Activated CD4-positive, alpha-beta T cell treated with anti-CD3 and anti-CD28 coated beads, Interleukin-2, amount 50 U/mL, for 48 hours (primary cell): ENCODE data around the gene RGMB.

Experiments used
- DNase-seq, 2 experiments: peaks; one replicate each; pipeline ENCODE4 v3.0.0-alpha.2; 2020

Gene RGMB

GRCh38 chr5:98768960-98769209 is 4.6 kb upstream of the RGMB start:
- DNase-seq = no peak

- DNase-seq = peak; percentile 54 to 58
Observed at GRCh38 chr5:98769210-98769958, 4.1 kb upstream of the RGMB start.

- DNase-seq = no peak
Observed at GRCh38 chr5:98769959-98770208, 3.6 kb upstream of the RGMB start.

GRCh38 chr5:98770209-98770910 is 3.1 kb upstream of the RGMB start:
- DNase-seq = peak; percentile 19 to 34

GRCh38 chr5:98770911-98771322 is 2.5 kb upstream of the RGMB start:
- DNase-seq = no peak

- DNase-seq = peak; percentile 50 to 61
Observed at GRCh38 chr5:98771382-98772109, 1.9 kb upstream of the RGMB start.

- DNase-seq = peak; percentile 52 to 65
Observed at GRCh38 chr5:98772415-98773213, 849 bp upstream of the RGMB start.

GRCh38 chr5:98773214-98773463 is 324 bp upstream of the RGMB start:
- no peak for DNase-seq

- peak; percentile 64 to 68 for DNase-seq
Observed at GRCh38 chr5:98774192-98775033, 950 bp downstream of the RGMB start.

- no peak for DNase-seq
Observed at GRCh38 chr5:98775246-98776065, 2.0 kb downstream of the RGMB start.

GRCh38 chr5:98776066-98776705 is 2.7 kb downstream of the RGMB start:
- no peak for DNase-seq

- DNase-seq = no peak
Observed at GRCh38 chr5:98777295-98777694, 3.8 kb downstream of the RGMB start.

GRCh38 chr5:98779264-98779877 is 5.9 kb downstream of the RGMB start:
- no peak for DNase-seq

GRCh38 chr5:98780390-98780789 is 6.9 kb downstream of the RGMB start:
- no peak for DNase-seq

GRCh38 chr5:98781520-98781919 is 8.1 kb downstream of the RGMB start:
- DNase-seq = no peak

- no peak for DNase-seq
Observed at GRCh38 chr5:98781964-98782363, 8.5 kb downstream of the RGMB start.

- DNase-seq = no peak
Observed at GRCh38 chr5:98783051-98783649, 9.7 kb downstream of the RGMB start.

- no peak for DNase-seq
Observed at GRCh38 chr5:98784411-98784810, 10.9 kb downstream of the RGMB start.

GRCh38 chr5:98785244-98785643 is 11.8 kb downstream of the RGMB start:
- DNase-seq = no peak

GRCh38 chr5:98786191-98786853 is 12.9 kb downstream of the RGMB start:
- no peak for DNase-seq
